Measurements from ENCODE around the gene CEP57L1. TPM values are rescaled to one million over a fixed set of nuclear protein-coding genes. Genes with fewer than 3 reads are reported as not detected.

CEP57L1 gene
- total RNA-seq, 1 donor from 2014 or later: 4.7 TPM

- intact Hi-C loops (cut with micrococcal nuclease): no loop called here
- CTCF ChIA-PET: no interaction called here
- Mint-ChIP-seq H3K27me3 (no peaks in the 10 kb centered on the region), H3K4me1 (peaks cover 18% of the 10 kb centered on the region), H3K36me3 (ENCODE audit: low read depth) (no peaks in the 10 kb centered on the region), H3K4me3 (no peak overlapping the region), H3K27ac (no peak overlapping the region), H3K9me3 (no peaks in the 10 kb centered on the region)
- POLR2A ChIA-PET: no interaction called here
- DNase-seq (no peak), ATAC-seq (ENCODE audit: low read depth) (no peak)
- no peak for TF ChIP-seq CTCF (IDR thresholded peaks at IDR 0.05)
Measured at GRCh38 chr6:109060571-109060970, 34.7 kb upstream of the CEP57L1 start.

- Mint-ChIP-seq H3K27ac (no peak overlapping the region), H3K4me3 (no peak overlapping the region), H3K27me3 (no peaks in the 10 kb centered on the region), H3K9me3 (no peaks in the 10 kb centered on the region), H3K36me3 (ENCODE audit: low read depth) (no peaks in the 10 kb centered on the region), H3K4me1 (peaks cover 13% of the 10 kb centered on the region)
- TF ChIP-seq CTCF (IDR thresholded peaks at IDR 0.05): no peak
- intact Hi-C loops (cut with micrococcal nuclease): no loop called here
- ChIA-PET POLR2A (no interaction called here), CTCF (interaction anchor here (0.9 to 1.1 kb wide), 2 partner anchors 12 to 521 kb away, joined by 3 to 5 read pairs; no protein-coding TSS in a partner anchor)
- DNase-seq (no peak), ATAC-seq (ENCODE audit: low read depth) (no peak)
Measured at GRCh38 chr6:109062216-109062615, 33.1 kb upstream of the CEP57L1 start.

- Mint-ChIP-seq H3K27ac (no peak overlapping the region), H3K36me3 (ENCODE audit: low read depth) (no peaks in the 10 kb centered on the region), H3K4me1 (peaks cover 13% of the 10 kb centered on the region), H3K9me3 (no peaks in the 10 kb centered on the region), H3K27me3 (no peaks in the 10 kb centered on the region), H3K4me3 (no peak overlapping the region)
- intact Hi-C loops (cut with micrococcal nuclease): no loop called here
- ATAC-seq (ENCODE audit: low read depth) (no peak), DNase-seq (no peak)
- POLR2A ChIA-PET: no interaction called here
- CTCF ChIA-PET: interaction anchor here (1.1 kb wide), 1 partner anchor 11 kb away, joined by 5 read pairs; no protein-coding TSS in a partner anchor
- TF ChIP-seq CTCF (IDR thresholded peaks at IDR 0.05): no peak
Measured at GRCh38 chr6:109062767-109063352, 32.4 kb upstream of the CEP57L1 start.

- H3K27ac Mint-ChIP-seq: no peak overlapping the region
- no peak for DNase-seq
Measured at GRCh38 chr6:109069746-109070145, 25.6 kb upstream of the CEP57L1 start.

More at GRCh38 chr6:109069746-109070145, 25.6 kb upstream of the CEP57L1 start:
- no peak overlapping the region for H3K4me3 Mint-ChIP-seq
- no peak for ATAC-seq (ENCODE audit: low read depth)
- ChIA-PET POLR2A (no interaction called here), CTCF (interaction anchor here (7.6 kb wide), 1 partner anchor 528 kb away, joined by 131 read pairs; no protein-coding TSS in a partner anchor)
- TF ChIP-seq CTCF (IDR thresholded peaks at IDR 0.05): no peak
- no peaks in the 10 kb centered on the region for H3K27me3 Mint-ChIP-seq
- intact Hi-C loops (cut with micrococcal nuclease): loop anchor here (5.0 to 10.0 kb wide), 4 partner anchors 62 to 952 kb away; no protein-coding TSS in a partner anchor
- no peaks in the 10 kb centered on the region for H3K9me3 Mint-ChIP-seq
- H3K4me1 Mint-ChIP-seq: peaks cover 5% of the 10 kb centered on the region
- H3K36me3 Mint-ChIP-seq (ENCODE audit: low read depth): no peaks in the 10 kb centered on the region

All from activated B cell treated with CpG ODN at 0.5 μM for 24 hours (primary cell).